H1 (cell line): ENCODE data around the gene LIMK1. TPM values are rescaled to one million over a fixed set of nuclear protein-coding genes. Genes with fewer than 3 reads are reported as not detected.

Source experiments
- BCL11A ChIP-seq, 2 experiments: IDR thresholded peaks; one replicate each; pipeline ENCODE4 v1.6.1; 2011; ENCODE audit warnings: low read depth in 2 of 2, low read length in 2 of 2, mild to moderate bottlenecking in 2 of 2
- CTCF ChIP-seq, 3 experiments: IDR thresholded peaks; 1 replicate in 2 of 3; 2 replicates in 1 of 3; pipeline versions ENCODE4 v1.5.1 to v1.6.1; 2011; ENCODE audit warnings: low read length in 3 of 3, mild to moderate bottlenecking in 3 of 3, inconsistent platforms in 2 of 3, low read depth in 1 of 3, moderate library complexity in 1 of 3; ENCODE audit not compliant: insufficient read depth in 1 of 3; ENCODE audit errors: control extremely low read depth in 1 of 3
- GTF2F1 ChIP-seq: IDR thresholded peaks from 2 replicates; pipeline ENCODE4 v1.6.1; 2012; ENCODE audit warnings: low read depth, low read length, improper control_type of control experiment, borderline replicate concordance
- MAX ChIP-seq: IDR thresholded peaks from 2 replicates; pipeline ENCODE4 v1.6.1; 2012; ENCODE audit warnings: inconsistent platforms
- TBP ChIP-seq: IDR thresholded peaks from 2 replicates; pipeline ENCODE4 v1.6.1; 2011; ENCODE audit warnings: low read depth, low read length, improper control_type of control experiment
- polyA plus RNA-seq, 7 experiments: library from polyadenylated mRNA; depleted of rRNA in 3 of 7; stranded (reverse) in 5 of 7; unstranded in 2 of 7; fragments of >200 nt in 5 of 7; fragments of 200-250 nt in 2 of 7; gene quantifications; 1 replicate in 5 of 7; 2 replicates in 1 of 7; 4 replicates in 1 of 7; pipeline versions ENCODE4 v1.2.1 to v1.2.3, GENCODE V29; 2011 to 2013; ENCODE audit warnings: missing spikeins in 2 of 7, mixed read lengths in 2 of 7
- total RNA-seq: library from RNA; stranded (reverse); fragmentation: NEBNext Ultra II Directional; extraction: Animal tissue kit (Norgen Biotek cat#: 25700); gene quantifications from 2 replicates; pipeline ENCODE4 v1.2.1, GENCODE V29; 2021

LIMK1 gene
- total and polyA plus RNA-seq, 2 of the 8 experiments (the other 6 are each of a cell fraction or from before 2014, with no cell fraction given): 93.5 to 108 TPM

- TF ChIP-seq BCL11A (IDR thresholded peaks at IDR 0.05; ENCODE audit: low read depth in 2 of 2, low read length in 2 of 2): no peak
- no peak for TF ChIP-seq CTCF (IDR thresholded peaks at IDR 0.05; ENCODE audit: control extremely low read depth in 1 of 3, insufficient read depth in 1 of 3, low read depth in 1 of 3, low read length in 3 of 3)
- no peak for TF ChIP-seq TBP
- no peak for TF ChIP-seq GTF2F1
- no peak for TF ChIP-seq MAX
Measured at GRCh38 chr7:74070619-74070921, 13.0 kb upstream of the LIMK1 start (continued).
